Hepatocyte (in vitro differentiated cells): ENCODE data around the gene P2RY12.

Source experiments
- CTCF ChIP-seq: fragments of 200-600 bp; sonication (generic); IDR thresholded peaks from 2 replicates; pipeline ENCODE4 v1.5.1; 2016; ENCODE audit warnings: antibody characterized with exemption, mild to moderate bottlenecking; ENCODE audit not compliant: poor library complexity
- EZH2 ChIP-seq: fragments of 200-600 bp; sonication (generic); IDR thresholded peaks from 2 replicates; pipeline ENCODE4 v1.6.1; 2016; ENCODE audit warnings: antibody characterized with exemption, mild to moderate bottlenecking, borderline replicate concordance
- EZH2phosphoT487 ChIP-seq: fragments of 200-600 bp; sonication (generic); IDR thresholded peaks from one replicate; pipeline ENCODE4 v1.6.1; 2018; ENCODE audit warnings: antibody characterized with exemption, mild to moderate bottlenecking, low read depth, moderate library complexity; ENCODE audit not compliant: unreplicated experiment, severe bottlenecking

GRCh38 chr3:151290673-151291072 is 93.9 kb downstream of the P2RY12 start:
- TF ChIP-seq CTCF (peak; percentile 62), EZH2 (no peak), EZH2phosphoT487 (no peak)
